H1 (cell line): Measurements from ENCODE around the gene NAT8L. TPM values are rescaled to one million over a fixed set of nuclear protein-coding genes. Genes with fewer than 3 reads are reported as not detected.

Experiments used
- CTCF ChIA-PET: fragments of 300-600 bp; sonication (Branson Sonifier 250); formaldehyde crosslinking; loops from one replicate; lab custom pipeline; 2021; ENCODE audit not compliant: partially characterized antibody; lab: Charles Lee
- POLR2A ChIA-PET: fragments of 300-600 bp; sonication (Branson Sonifier 250); formaldehyde crosslinking; loops from one replicate; lab custom pipeline; 2021; ENCODE audit warnings: inconsistent platforms; ENCODE audit not compliant: partially characterized antibody; lab: Charles Lee
- DNase-seq, 2 experiments: peaks; one replicate each; pipeline versions ENCODE4 v3.0.0 to v3.0.0-alpha.2; 2010 to 2022; ENCODE audit warnings: low spot score in 2 of 2, low read depth in 1 of 2, mixed read lengths in 1 of 2
- FAIRE-seq: peaks from 2 replicates; lab custom pipeline; 2011; peaks lifted over from hg19 to GRCh38; lab: Jason Lieb, UNC
- H2AFZ ChIP-seq: 2 replicates; pipeline ENCODE4 v1.8.1; 2012; ENCODE audit warnings: low read length, inconsistent platforms
- H2AK5ac ChIP-seq: 2 replicates; pipeline ENCODE4 v1.6.1; 2013; ENCODE audit warnings: low read depth, low read length
- H2BK120ac ChIP-seq: replicated peaks from 2 replicates; pipeline ENCODE3; 2013; ENCODE audit warnings: low read depth, low read length, inconsistent platforms
- H2BK12ac ChIP-seq: 2 replicates; pipeline ENCODE4 v1.6.1; 2013; ENCODE audit warnings: low read depth, low read length
- H2BK15ac ChIP-seq: 2 replicates; pipeline ENCODE4 v1.6.1; 2013; ENCODE audit warnings: low read length
- H2BK20ac ChIP-seq: 2 replicates; pipeline ENCODE4 v1.6.1; 2013; ENCODE audit warnings: low read length
- H2BK5ac ChIP-seq: 2 replicates; pipeline ENCODE4 v1.6.1; 2013; ENCODE audit warnings: low read depth, low read length
- H3K14ac ChIP-seq: 2 replicates; pipeline ENCODE4 v1.6.1; 2013; ENCODE audit warnings: inconsistent platforms; ENCODE audit not compliant: insufficient read length
- H3K18ac ChIP-seq: 2 replicates; pipeline ENCODE4 v1.6.1; 2013; ENCODE audit warnings: low read length; ENCODE audit errors: extremely low read depth
- H3K23ac ChIP-seq: 2 replicates; pipeline ENCODE4 v1.6.1; 2013; ENCODE audit warnings: inconsistent platforms; ENCODE audit not compliant: insufficient read length
- H3K23me2 ChIP-seq: 2 replicates; pipeline ENCODE4 v1.6.1; 2013; ENCODE audit warnings: low read depth, low read length
- H3K27ac ChIP-seq: 2 replicates; pipeline ENCODE4 v1.6.1; 2011; ENCODE audit warnings: low read depth, low read length, inconsistent platforms
- H3K27me3 ChIP-seq, 4 experiments: replicated peaks in 1 of 4; 1 replicate in 1 of 4; 2 replicates in 3 of 4; pipeline versions ENCODE4 v1.6.1 to v1.8.1; 2011 to 2013; ENCODE audit warnings: low read length in 3 of 4, mild to moderate bottlenecking in 3 of 4, inconsistent platforms in 2 of 4, mixed read lengths in 2 of 4, moderate library complexity in 1 of 4; ENCODE audit not compliant: control insufficient read depth in 3 of 4, insufficient read depth in 3 of 4; ENCODE audit errors: extremely low read depth in 1 of 4
- H3K36me3 ChIP-seq, 4 experiments: 2 replicates each; pipeline versions ENCODE4 v1.6.1 to v1.8.1; 2011 to 2013; ENCODE audit warnings: mild to moderate bottlenecking in 4 of 4, low read length in 3 of 4, moderate library complexity in 2 of 4, control low read depth in 1 of 4, inconsistent platforms in 1 of 4; ENCODE audit not compliant: insufficient read depth in 4 of 4, control insufficient read depth in 2 of 4
- H3K4ac ChIP-seq: replicated peaks from 2 replicates; pipeline ENCODE3; 2013; ENCODE audit warnings: low read length, low read depth, mixed read lengths, inconsistent platforms; ENCODE audit not compliant: insufficient read length
- H3K4me1 ChIP-seq, 4 experiments: replicated peaks in 1 of 4; 1 replicate in 1 of 4; 2 replicates in 3 of 4; pipeline versions ENCODE4 v1.6.1 to v1.8.1; 2011 to 2013; ENCODE audit warnings: low read length in 3 of 4, inconsistent platforms in 2 of 4, mixed read lengths in 1 of 4; ENCODE audit not compliant: insufficient read depth in 4 of 4, control insufficient read depth in 3 of 4
- H3K4me2 ChIP-seq, 2 experiments: 2 replicates each; pipeline versions ENCODE4 v1.6.1 to v1.8.1; 2011 to 2013; ENCODE audit warnings: low read depth in 2 of 2, low read length in 2 of 2, control low read depth in 1 of 2, inconsistent platforms in 1 of 2, mild to moderate bottlenecking in 1 of 2; ENCODE audit not compliant: insufficient read depth in 1 of 2
- H3K4me3 ChIP-seq, 4 experiments: fragments of 200-600, 300-600 bp in 1 of 4; sonication (generic), shearing (Covaris generic), sonication (Bioruptor Twin) in 1 of 4; 2 replicates each; pipeline versions ENCODE4 v1.5.1 to v1.8.1; 2011 to 2016; ENCODE audit warnings: low read length in 4 of 4, low read depth in 3 of 4, control low read depth in 2 of 4, inconsistent platforms in 2 of 4, mild to moderate bottlenecking in 2 of 4, mixed read lengths in 1 of 4, moderate library complexity in 1 of 4; ENCODE audit not compliant: insufficient read depth in 2 of 4; ENCODE audit errors: extremely low read depth in 1 of 4
- H3K56ac ChIP-seq: replicated peaks from 2 replicates; pipeline ENCODE3; 2013; ENCODE audit warnings: low read depth, mild to moderate bottlenecking, mixed read lengths, low read length, inconsistent platforms; ENCODE audit not compliant: insufficient read length
- H3K79me1 ChIP-seq: 2 replicates; pipeline ENCODE4 v1.6.1; 2013; ENCODE audit warnings: low read depth, low read length, control low read depth
- H3K79me2 ChIP-seq, 2 experiments: 2 replicates each; pipeline versions ENCODE4 v1.6.1 to v1.8.1; 2012 to 2013; ENCODE audit warnings: low read length in 2 of 2, mild to moderate bottlenecking in 2 of 2, inconsistent platforms in 1 of 2; ENCODE audit not compliant: insufficient read depth in 2 of 2, control insufficient read depth in 1 of 2
- H3K9ac ChIP-seq, 4 experiments: replicated peaks in 1 of 4; 1 replicate in 1 of 4; 2 replicates in 3 of 4; pipeline versions ENCODE4 v1.6.1 to v1.8.1; 2011 to 2013; ENCODE audit warnings: low read depth in 3 of 4, low read length in 3 of 4, control low read depth in 2 of 4, mild to moderate bottlenecking in 2 of 4, moderate library complexity in 2 of 4, inconsistent platforms in 1 of 4; ENCODE audit errors: extremely low read depth in 1 of 4
- H3K9me3 ChIP-seq, 2 experiments: 2 replicates each; pipeline versions ENCODE4 v1.6.1 to v1.8.1; 2012 to 2013; ENCODE audit warnings: mild to moderate bottlenecking in 2 of 2, moderate library complexity in 2 of 2, control low read depth in 1 of 2, inconsistent platforms in 1 of 2, low read depth in 1 of 2, low read length in 1 of 2, mixed read lengths in 1 of 2; ENCODE audit not compliant: insufficient read depth in 2 of 2
- H4K20me1 ChIP-seq, 2 experiments: replicated peaks in 1 of 2; 2 replicates each; pipeline versions ENCODE3 to v1.8.1; 2011 to 2013; ENCODE audit warnings: inconsistent platforms in 2 of 2, low read length in 2 of 2, mild to moderate bottlenecking in 1 of 2; ENCODE audit not compliant: insufficient read depth in 2 of 2, control insufficient read depth in 1 of 2
- H4K5ac ChIP-seq: 2 replicates; pipeline ENCODE4 v1.6.1; 2013; ENCODE audit warnings: low read length, low read depth, mixed read lengths, inconsistent platforms; ENCODE audit not compliant: insufficient read length
- H4K8ac ChIP-seq: 2 replicates; pipeline ENCODE4 v1.8.0; 2013; ENCODE audit warnings: mild to moderate bottlenecking, moderate library complexity, low read length, inconsistent platforms; ENCODE audit not compliant: insufficient read depth; ENCODE audit errors: extremely low read depth
- H4K91ac ChIP-seq: replicated peaks from 2 replicates; pipeline ENCODE3; 2013; ENCODE audit warnings: low read length, mixed read lengths, inconsistent platforms; ENCODE audit not compliant: insufficient read length
- ATF2 ChIP-seq: IDR thresholded peaks from 2 replicates; pipeline ENCODE4 v1.6.1; 2012; ENCODE audit warnings: low read length, inconsistent platforms
- ATF3 ChIP-seq: IDR thresholded peaks from 2 replicates; pipeline ENCODE4 v1.6.1; 2011; ENCODE audit warnings: low read depth, mild to moderate bottlenecking, low read length; ENCODE audit not compliant: insufficient read depth
- EP300 ChIP-seq, 2 experiments: IDR thresholded peaks; 1 replicate in 1 of 2; 2 replicates in 1 of 2; pipeline ENCODE4 v1.6.1; 2011 to 2012; ENCODE audit warnings: low read depth in 2 of 2, low read length in 2 of 2, mild to moderate bottlenecking in 2 of 2, borderline replicate concordance in 1 of 2, inconsistent platforms in 1 of 2, moderate library complexity in 1 of 2
- GTF2F1 ChIP-seq: IDR thresholded peaks from 2 replicates; pipeline ENCODE4 v1.6.1; 2012; ENCODE audit warnings: low read depth, low read length, improper control_type of control experiment, borderline replicate concordance
- KDM1A ChIP-seq: fragments of 200-600, 300-600 bp; sonication (generic); IDR thresholded peaks from 2 replicates; pipeline ENCODE4 v1.7.1; 2016; ENCODE audit warnings: mild to moderate bottlenecking, low read length, borderline replicate concordance
- NANOG ChIP-seq: IDR thresholded peaks from 2 replicates; pipeline ENCODE4 v1.6.1; 2011; ENCODE audit warnings: low read length, low read depth, mild to moderate bottlenecking, inconsistent platforms; ENCODE audit not compliant: insufficient read depth, poor library complexity, severe bottlenecking
- NRF1 ChIP-seq: IDR thresholded peaks from 2 replicates; pipeline ENCODE4 v1.6.1; 2011; ENCODE audit warnings: mild to moderate bottlenecking, low read depth, low read length, improper control_type of control experiment
- PHF8 ChIP-seq: fragments of 200-600 bp; sonication (generic); conservative IDR thresholded peaks from 2 replicates; pipeline ENCODE4 v1.7.1; 2012; ENCODE audit warnings: low read depth, mild to moderate bottlenecking, inconsistent platforms, low read length, moderate library complexity
- POLR2AphosphoS5 ChIP-seq: IDR thresholded peaks from 2 replicates; pipeline ENCODE4 v1.6.1; 2011; ENCODE audit warnings: low read depth, low read length
- RBBP5 ChIP-seq: IDR thresholded peaks from 2 replicates; pipeline ENCODE4 v1.7.1; 2012; ENCODE audit warnings: low read depth, mild to moderate bottlenecking, inconsistent platforms, low read length, moderate library complexity, borderline replicate concordance
- RFX5 ChIP-seq: IDR thresholded peaks from 2 replicates; pipeline ENCODE4 v1.6.1; 2011; ENCODE audit warnings: low read depth, low read length, improper control_type of control experiment, borderline replicate concordance
- SIRT6 ChIP-seq: IDR thresholded peaks from one replicate; pipeline ENCODE4 v1.7.1; 2012; ENCODE audit warnings: low read length, inconsistent platforms
- WGBS, 2 experiments: shearing (Covaris generic) in 1 of 2; methylation state at CpG; one replicate each; pipeline versions ENCODE4 v1.1.6 to v1.1.7; 2013 to 2015; ENCODE audit warnings: low lambda C conversion rate in 2 of 2, mixed read lengths in 2 of 2, inconsistent platforms in 1 of 2, low coverage in 1 of 2, missing lambda C conversion rate in 1 of 2; ENCODE audit not compliant: insufficient replicate concordance in 2 of 2, insufficient coverage in 1 of 2, insufficient read length in 1 of 2; ENCODE audit errors: extremely low coverage in 1 of 2, missing lambda C conversion rate in 1 of 2; 5-methylcytosine and 5-hydroxymethylcytosine counted together
- polyA plus RNA-seq, 7 experiments: library from polyadenylated mRNA; depleted of rRNA in 3 of 7; stranded (reverse) in 5 of 7; unstranded in 2 of 7; fragments of >200 nt in 5 of 7; fragments of 200-250 nt in 2 of 7; gene quantifications; 1 replicate in 5 of 7; 2 replicates in 1 of 7; 4 replicates in 1 of 7; pipeline versions ENCODE4 v1.2.1 to v1.2.3, GENCODE V29; 2011 to 2013; ENCODE audit warnings: missing spikeins in 2 of 7, mixed read lengths in 2 of 7
- total RNA-seq: library from RNA; stranded (reverse); fragmentation: NEBNext Ultra II Directional; extraction: Animal tissue kit (Norgen Biotek cat#: 25700); gene quantifications from 2 replicates; pipeline ENCODE4 v1.2.1, GENCODE V29; 2021

The NAT8L gene
- total and polyA plus RNA-seq, 2 of the 8 experiments (the other 6 are each of a cell fraction or from before 2014, with no cell fraction given) = 10.8 TPM

GRCh38 chr4:2094545-2094944 lies 35.4 kb downstream of the NAT8L start:
- no peak for DNase-seq
- 0 out of 4 replicates have a peak, but pooled peaks cover 0 to 2% of the 10 kb centered on the region in 2 experiments for H3K9me3 ChIP-seq
- POLR2A ChIA-PET = no interaction called here
- no peak overlapping the region for H2BK5ac ChIP-seq
- no peak overlapping the region for H4K91ac ChIP-seq
- H3K36me3 ChIP-seq = no peaks in the 10 kb centered on the region
- H3K4ac ChIP-seq = no peak overlapping the region
- no peaks in the 10 kb centered on the region for H3K79me1 ChIP-seq
- H3K4me1 ChIP-seq = no peaks in the 10 kb centered on the region
- H3K23me2 ChIP-seq = no peaks in the 10 kb centered on the region
- no peak overlapping the region for H2BK20ac ChIP-seq
- peaks cover 0 to 1% of the 10 kb centered on the region in 2 experiments for H4K20me1 ChIP-seq
- no peak overlapping the region for H2BK120ac ChIP-seq
- no peak overlapping the region for H4K8ac ChIP-seq
- H3K23ac ChIP-seq = no peak overlapping the region
- H2BK12ac ChIP-seq = no peak overlapping the region
- no peak overlapping the region for H3K14ac ChIP-seq
- H3K18ac ChIP-seq = no peak overlapping the region
- no peak overlapping the region for H3K27ac ChIP-seq
- H3K27me3 ChIP-seq = no peaks in the 10 kb centered on the region
- CTCF ChIA-PET = interaction anchor here (1.2 kb wide), 1 partner anchor 77 kb away, joined by 5 read pairs; no protein-coding TSS in a partner anchor
- no peak overlapping the region for H3K4me2 ChIP-seq
- no peak overlapping the region for H3K56ac ChIP-seq
- H2BK15ac ChIP-seq = no peak overlapping the region
- WGBS, 2 experiments = 94% methylated on average over 4 of the region's 4 CpGs; no CpG with 5 or more reads in 1 of the 2 experiments
- H3K4me3 ChIP-seq = no peak overlapping the region
- no peak overlapping the region for H2AK5ac ChIP-seq
- FAIRE-seq = no peak
- H3K9ac ChIP-seq = no peak overlapping the region
- H2AFZ ChIP-seq = no peak overlapping the region
- H4K5ac ChIP-seq = no peak overlapping the region
- H3K79me2 ChIP-seq = no peaks in the 10 kb centered on the region
- no peak for TF ChIP-seq PHF8
- TF ChIP-seq ATF3 = no peak
- TF ChIP-seq ATF2 = no peak
- no peak for TF ChIP-seq POLR2AphosphoS5
- TF ChIP-seq GTF2F1 = no peak
- TF ChIP-seq EP300 (IDR thresholded peaks at IDR 0.05; ENCODE audit: borderline replicate concordance in 1 of 2, low read depth in 2 of 2, low read length in 2 of 2) = no peak
- no peak for TF ChIP-seq SIRT6
- no peak for TF ChIP-seq NRF1
- no peak for TF ChIP-seq KDM1A
- no peak for TF ChIP-seq RBBP5
- no peak for TF ChIP-seq NANOG
- no peak for TF ChIP-seq RFX5
